Ovary (tissue), 3 donors: ENCODE results near the gene ATXN1.

ENCODE experiments used
- CTCF ChIP-seq, 3 donors: fragments of 450-650 bp in 2 of 3; fragments of 200-600 bp in 1 of 3; IDR thresholded peaks; one replicate each; pipeline versions ENCODE4 v1.5.1 to v1.8.0; 2016 to 2022; ENCODE audit warnings: antibody characterized with exemption in 3 of 3, mild to moderate bottlenecking in 1 of 3
- POLR2A ChIP-seq: fragments of 450-650 bp; IDR thresholded peaks from one replicate; pipeline ENCODE4 v1.6.1; 2017; ENCODE audit warnings: antibody characterized with exemption, mild to moderate bottlenecking, moderate library complexity
- donor health status: DM: no; HTN: no; CAD: no.

GRCh38 chr6:16473184-16473907, 287.9 kb downstream of the ATXN1 start:
- no peak for TF ChIP-seq CTCF (IDR thresholded peaks at IDR 0.05)
- no peak for TF ChIP-seq POLR2A
